OCI-LY7 (cell line): ENCODE results near the gene BSCL2. TPM values are rescaled to one million over a fixed set of nuclear protein-coding genes. Genes with fewer than 3 reads are reported as not detected.

Source experiments
- BruUV-seq: library from RNA; stranded (reverse); fragments of 400-500 nt; replicated peaks from 2 replicates; lab custom pipeline; 2021; lab: Mats Ljungman, UMichigan
- CTCF ChIA-PET: fragments of 300-600 bp; sonication (Branson Sonifier 250); formaldehyde crosslinking; loops from one replicate; lab custom pipeline; 2022; ENCODE audit warnings: antibody characterized with exemption; ENCODE audit not compliant: unreplicated experiment; lab: Charles Lee
- POLR2A ChIA-PET: fragments of 300-600 bp; sonication (Branson Sonifier 250); formaldehyde crosslinking; loops from one replicate; lab custom pipeline; 2022; ENCODE audit warnings: antibody characterized with exemption; lab: Charles Lee
- DNase-seq: peaks from one replicate; pipeline ENCODE4 v3.0.0-alpha.2; 2015; ENCODE audit warnings: low spot score
- H2AFZ ChIP-seq: fragments of 200-600 bp; sonication (generic), shearing (Covaris generic); 2 replicates; pipeline ENCODE4 v1.6.1; 2014; ENCODE audit warnings: mild to moderate bottlenecking, antibody characterized with exemption, low read length, moderate library complexity
- H3K27ac ChIP-seq: fragments of 200-600 bp; sonication (generic); 2 replicates; pipeline ENCODE4 v1.5.1; 2014; ENCODE audit warnings: mixed run types, low read depth, mild to moderate bottlenecking, moderate library complexity, low read length, inconsistent platforms; ENCODE audit not compliant: poor library complexity, severe bottlenecking
- H3K36me3 ChIP-seq: fragments of 200-600 bp; sonication (generic); 2 replicates; pipeline ENCODE4 v1.6.1; 2014; ENCODE audit warnings: mild to moderate bottlenecking, antibody characterized with exemption, low read length, moderate library complexity, mixed read lengths; ENCODE audit not compliant: insufficient read depth
- H3K4me1 ChIP-seq: fragments of 200-600 bp; sonication (generic); 2 replicates; pipeline ENCODE4 v1.5.1; 2014; ENCODE audit warnings: mild to moderate bottlenecking, low read length; ENCODE audit not compliant: insufficient read depth, poor library complexity, severe bottlenecking
- H3K4me2 ChIP-seq: fragments of 200-600 bp; sonication (generic); 2 replicates; pipeline ENCODE4 v1.6.1; 2014; ENCODE audit warnings: mild to moderate bottlenecking, low read length
- H3K4me3 ChIP-seq: fragments of 200-600 bp; sonication (generic); 2 replicates; pipeline ENCODE4 v1.5.1; 2014; ENCODE audit warnings: mild to moderate bottlenecking, low read depth, low read length; ENCODE audit not compliant: poor library complexity, severe bottlenecking
- H3K79me2 ChIP-seq: fragments of 200-600 bp; sonication (generic); 2 replicates; pipeline ENCODE4 v1.6.1; 2016; ENCODE audit warnings: low read depth, mild to moderate bottlenecking, low read length, moderate library complexity, mixed read lengths; ENCODE audit not compliant: insufficient read depth
- H3K9me2 ChIP-seq: fragments of 200-600 bp; sonication (generic); 2 replicates; pipeline ENCODE4 v1.6.1; 2016; ENCODE audit warnings: mild to moderate bottlenecking, low read length, mixed read lengths; ENCODE audit not compliant: insufficient read depth
- H3K9me3 ChIP-seq: fragments of 200-600 bp; sonication (generic); 2 replicates; pipeline ENCODE4 v1.6.1; 2014; ENCODE audit warnings: mild to moderate bottlenecking, mixed run types, low read length, mixed read lengths
- H4K20me1 ChIP-seq: fragments of 200-600 bp; sonication (generic); 2 replicates; pipeline ENCODE4 v1.6.1; 2014; ENCODE audit warnings: mild to moderate bottlenecking, antibody characterized with exemption, low read length, moderate library complexity, mixed read lengths; ENCODE audit not compliant: insufficient read depth
- EZH2phosphoT487 ChIP-seq: fragments of 200-600 bp; sonication (generic); IDR thresholded peaks from 2 replicates; pipeline ENCODE4 v1.6.1; 2018; ENCODE audit warnings: low read depth, borderline replicate concordance, mild to moderate bottlenecking, mixed run types, antibody characterized with exemption, low read length, moderate library complexity, mixed read lengths
- intact Hi-C: fragments of 100-400 bp; cut with micrococcal nuclease; formaldehyde crosslinking; loops from one replicate; pipeline ENCODE4 v1.10.0; 2022; ENCODE audit not compliant: unreplicated experiment
- total RNA-seq, 2 experiments: library from RNA; depleted of rRNA in 1 of 2; stranded (reverse); fragments of >200 nt in 1 of 2; shearing (Covaris generic) in 1 of 2; gene quantifications; 2 replicates each; pipeline ENCODE4 v1.2.3, GENCODE V29; 2014 to 2022
- TF ChIP-seq, protein P1 (sequence below): fragments of 200-600 bp; sonication (generic); conservative IDR thresholded peaks from 2 replicates; pipeline ENCODE4 v1.5.1; 2014; ENCODE audit warnings: mild to moderate bottlenecking, antibody characterized with exemption, low read length, moderate library complexity, mixed read lengths

Gene BSCL2
- total RNA-seq, 2 experiments from 2014 or later, result 20.7 to 46.2 TPM

DNA sequence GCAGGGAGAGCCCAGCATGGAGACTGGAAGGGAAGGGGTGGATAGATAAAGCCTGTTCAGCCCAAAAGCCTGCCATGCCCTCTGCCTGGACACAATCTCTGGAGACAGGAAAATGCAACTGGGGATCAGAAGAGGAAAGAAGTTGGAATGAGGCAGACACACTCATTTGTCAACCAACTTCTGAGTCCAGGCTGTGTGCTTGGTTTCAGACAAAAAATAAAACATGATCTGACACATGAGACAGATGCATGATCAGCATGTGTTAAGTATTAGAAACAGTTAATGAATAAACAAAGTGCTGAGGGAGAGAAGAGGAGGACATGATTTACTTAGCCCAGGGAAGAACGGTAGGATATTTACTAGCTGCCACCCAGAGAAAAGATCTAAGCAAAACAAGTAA, 18.7 kb downstream of the BSCL2 start:
- Histone ChIP-seq H3K36me3 (peaks cover 42% of the 10 kb centered on the region), H3K9me2 (no peaks in the 10 kb centered on the region), H3K4me1 (no peaks in the 10 kb centered on the region), H3K4me2 (no peak overlapping the region), H4K20me1 (no peaks in the 10 kb centered on the region), H2AFZ (no peak overlapping the region), H3K9me3 (no peaks in the 10 kb centered on the region), H3K4me3 (no peak overlapping the region), H3K79me2 (no peaks in the 10 kb centered on the region), H3K27ac (no peak overlapping the region)
- BruUV-seq, result no TSS peak
- DNase-seq, result no peak
- no peak for TF ChIP-seq EZH2phosphoT487
- TF ChIP-seq, protein P1, sequence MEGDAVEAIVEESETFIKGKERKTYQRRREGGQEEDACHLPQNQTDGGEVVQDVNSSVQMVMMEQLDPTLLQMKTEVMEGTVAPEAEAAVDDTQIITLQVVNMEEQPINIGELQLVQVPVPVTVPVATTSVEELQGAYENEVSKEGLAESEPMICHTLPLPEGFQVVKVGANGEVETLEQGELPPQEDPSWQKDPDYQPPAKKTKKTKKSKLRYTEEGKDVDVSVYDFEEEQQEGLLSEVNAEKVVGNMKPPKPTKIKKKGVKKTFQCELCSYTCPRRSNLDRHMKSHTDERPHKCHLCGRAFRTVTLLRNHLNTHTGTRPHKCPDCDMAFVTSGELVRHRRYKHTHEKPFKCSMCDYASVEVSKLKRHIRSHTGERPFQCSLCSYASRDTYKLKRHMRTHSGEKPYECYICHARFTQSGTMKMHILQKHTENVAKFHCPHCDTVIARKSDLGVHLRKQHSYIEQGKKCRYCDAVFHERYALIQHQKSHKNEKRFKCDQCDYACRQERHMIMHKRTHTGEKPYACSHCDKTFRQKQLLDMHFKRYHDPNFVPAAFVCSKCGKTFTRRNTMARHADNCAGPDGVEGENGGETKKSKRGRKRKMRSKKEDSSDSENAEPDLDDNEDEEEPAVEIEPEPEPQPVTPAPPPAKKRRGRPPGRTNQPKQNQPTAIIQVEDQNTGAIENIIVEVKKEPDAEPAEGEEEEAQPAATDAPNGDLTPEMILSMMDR, result no peak
- ChIA-PET POLR2A (interaction anchor here (1.2 to 1.9 kb wide), 2 partner anchors 11 to 39 kb away, joined by 3 to 4 read pairs; partner anchors contain the start of gene HNRNPUL2), CTCF (no interaction called here)
- intact Hi-C loops, result no loop called here

DNA sequence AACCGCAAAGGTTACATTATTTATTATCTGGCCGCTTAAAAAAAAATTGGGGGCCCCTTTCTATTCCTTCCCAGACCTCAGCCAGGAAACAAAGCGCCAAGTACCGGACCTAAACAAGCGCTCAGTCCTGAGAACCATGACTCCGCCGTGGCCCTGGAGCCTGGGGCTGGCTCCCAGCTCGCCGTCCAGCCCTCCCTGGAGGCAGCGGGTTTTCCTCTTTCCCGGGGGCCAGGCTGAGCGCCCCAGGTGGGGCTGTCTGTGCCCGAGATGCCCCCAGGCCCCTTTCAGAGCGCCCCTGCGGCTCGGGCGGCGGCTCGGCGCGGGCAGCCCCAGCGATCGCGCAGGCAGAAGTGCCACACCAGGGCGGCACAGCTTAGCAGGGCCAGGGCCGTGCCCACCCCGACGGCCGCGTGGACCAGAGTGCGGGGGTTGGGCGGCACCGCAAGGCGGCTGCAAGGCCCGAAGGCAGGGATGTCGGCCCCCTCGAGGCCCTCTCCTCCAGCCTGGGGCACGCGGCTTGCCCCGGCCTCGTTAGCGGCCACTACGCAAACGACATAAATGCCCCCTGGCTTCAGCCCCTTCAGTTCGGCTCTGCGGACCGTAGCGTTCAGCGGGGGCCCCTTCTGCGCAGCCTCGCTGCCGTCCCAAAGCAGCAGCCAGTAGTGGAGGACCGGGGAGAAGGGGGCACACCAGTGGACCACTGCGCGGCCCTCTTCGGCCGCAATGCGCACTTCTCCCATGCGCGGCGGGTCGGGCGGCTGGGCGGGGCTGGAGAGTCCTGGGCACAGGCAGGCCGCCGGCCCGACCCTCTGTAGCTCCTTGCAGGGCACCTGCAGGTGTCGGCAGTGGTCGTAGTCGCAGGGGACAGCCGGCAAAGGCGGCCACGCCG, 19.5 kb downstream of the BSCL2 start:
- Histone ChIP-seq H3K4me2 (no peak overlapping the region), H3K9me2 (no peaks in the 10 kb centered on the region), H3K27ac (no peak overlapping the region), H2AFZ (no peak overlapping the region), H4K20me1 (no peaks in the 10 kb centered on the region), H3K36me3 (peaks cover 35% of the 10 kb centered on the region), H3K4me1 (no peaks in the 10 kb centered on the region), H3K4me3 (no peak overlapping the region), H3K9me3 (no peaks in the 10 kb centered on the region), H3K79me2 (no peaks in the 10 kb centered on the region)
- BruUV-seq, result no TSS peak
- POLR2A ChIA-PET, result interaction anchor here (1.9 kb wide), 1 partner anchor 40 kb away, joined by 4 read pairs; the partner anchor contains the start of gene HNRNPUL2
- no peak for DNase-seq
- CTCF ChIA-PET, result no interaction called here
- no peak for TF ChIP-seq EZH2phosphoT487
- TF ChIP-seq, protein P1, result no peak
- intact Hi-C loops, result no loop called here

DNA sequence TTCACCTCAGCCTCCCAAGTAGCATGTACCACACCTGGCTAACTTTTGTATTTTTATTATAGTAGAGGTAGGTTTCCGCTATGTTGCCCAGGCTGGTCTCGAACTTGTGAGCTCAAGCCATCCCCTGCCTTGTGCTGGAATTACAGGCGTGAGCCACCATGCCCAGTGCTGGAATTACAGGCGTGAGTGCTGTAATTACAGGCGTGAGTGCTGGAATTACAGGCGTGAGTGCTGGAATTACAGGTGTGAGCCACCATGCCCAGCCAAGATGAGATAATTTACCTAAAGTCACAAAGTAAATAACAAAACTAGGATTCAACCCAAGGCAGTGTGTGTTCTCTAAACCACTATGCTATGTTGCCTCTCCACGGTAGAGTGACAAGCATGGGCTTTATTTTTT, 24.7 kb downstream of the BSCL2 start:
- TF ChIP-seq, protein P1, result no peak
- no peak for TF ChIP-seq EZH2phosphoT487
- intact Hi-C loops, result no loop called here
- H3K4me2 ChIP-seq, result no peak overlapping the region
- H4K20me1 ChIP-seq, result no peaks in the 10 kb centered on the region
- CTCF ChIA-PET, result interaction anchor here (1.0 kb wide), 1 partner anchor 71 kb away, joined by 5 read pairs; the partner anchor contains the start of gene ZBTB3
- H3K27ac ChIP-seq, result no peak overlapping the region
- peaks cover under 1% of the 10 kb centered on the region; the same call in 1 of the 2 replicates for H3K36me3 ChIP-seq
- peaks cover 14% of the 10 kb centered on the region; the same call in 1 of the 2 replicates for H3K79me2 ChIP-seq
- peaks cover 24% of the 10 kb centered on the region for H3K4me1 ChIP-seq
- DNase-seq, result no peak
- POLR2A ChIA-PET, result no interaction called here
- no peak overlapping the region for H3K4me3 ChIP-seq
- H3K9me2 ChIP-seq, result no peaks in the 10 kb centered on the region
- H3K9me3 ChIP-seq, result no peaks in the 10 kb centered on the region
- no peak overlapping the region for H2AFZ ChIP-seq
- no TSS peak for BruUV-seq
